RWPE1 (cell line): ENCODE data around the gene ASIC1.

Source experiments
- CTCF ChIA-PET: fragments of 350-600 bp; sonication (Branson Sonifier 250); formaldehyde crosslinking; extraction: SDS; loops from one replicate; lab custom pipeline; 2021; lab: Yijun Ruan, JAX
- POLR2A ChIA-PET: fragments of 400-600 bp; formaldehyde crosslinking; extraction: SDS; loops from one replicate; lab custom pipeline; 2020; ENCODE audit warnings: antibody characterized with exemption; ENCODE audit not compliant: low non-redundant PET; lab: Yijun Ruan, JAX
- DNase-seq: peaks from one replicate; pipeline ENCODE4 v3.0.0; 2012; ENCODE audit warnings: low spot score
- H3K27ac ChIP-seq: fragments of 450-650 bp; 2 replicates; pipeline ENCODE4 v1.5.1; 2017
- TF ChIP-seq, protein P1 (sequence below): fragments of 450-650 bp; conservative IDR thresholded peaks from 2 replicates; pipeline ENCODE4 v1.5.1; 2017; ENCODE audit warnings: low read depth, mild to moderate bottlenecking

Gene ASIC1

DNA sequence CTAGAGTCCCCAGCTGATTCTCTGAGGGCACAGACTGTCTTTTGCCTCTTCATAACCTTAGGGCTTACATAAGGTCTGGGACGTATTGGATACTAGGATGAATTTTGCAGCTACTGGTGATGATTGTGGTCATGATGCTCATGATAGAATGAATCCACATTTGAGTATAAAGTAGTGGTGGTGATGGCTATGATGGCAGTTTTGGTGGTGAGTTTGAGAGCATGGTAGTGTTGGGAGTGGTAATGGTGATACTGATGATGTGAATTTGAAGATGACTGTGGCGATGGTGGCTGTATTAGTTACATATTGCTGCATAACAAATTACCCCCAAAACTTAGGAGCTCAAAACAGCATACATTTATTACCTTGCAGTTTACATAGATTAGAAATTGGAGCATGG, 14.1 kb upstream of the ASIC1 start:
- CTCF ChIA-PET, result interaction anchor here (1.4 kb wide), 1 partner anchor 12 kb away, joined by 5 read pairs; no protein-coding TSS in a partner anchor
- DNase-seq, result no peak
- POLR2A ChIA-PET, result interaction anchor here (0.6 kb wide), 1 partner anchor 79 kb away, joined by 3 read pairs; no protein-coding TSS in a partner anchor
- TF ChIP-seq, protein P1, sequence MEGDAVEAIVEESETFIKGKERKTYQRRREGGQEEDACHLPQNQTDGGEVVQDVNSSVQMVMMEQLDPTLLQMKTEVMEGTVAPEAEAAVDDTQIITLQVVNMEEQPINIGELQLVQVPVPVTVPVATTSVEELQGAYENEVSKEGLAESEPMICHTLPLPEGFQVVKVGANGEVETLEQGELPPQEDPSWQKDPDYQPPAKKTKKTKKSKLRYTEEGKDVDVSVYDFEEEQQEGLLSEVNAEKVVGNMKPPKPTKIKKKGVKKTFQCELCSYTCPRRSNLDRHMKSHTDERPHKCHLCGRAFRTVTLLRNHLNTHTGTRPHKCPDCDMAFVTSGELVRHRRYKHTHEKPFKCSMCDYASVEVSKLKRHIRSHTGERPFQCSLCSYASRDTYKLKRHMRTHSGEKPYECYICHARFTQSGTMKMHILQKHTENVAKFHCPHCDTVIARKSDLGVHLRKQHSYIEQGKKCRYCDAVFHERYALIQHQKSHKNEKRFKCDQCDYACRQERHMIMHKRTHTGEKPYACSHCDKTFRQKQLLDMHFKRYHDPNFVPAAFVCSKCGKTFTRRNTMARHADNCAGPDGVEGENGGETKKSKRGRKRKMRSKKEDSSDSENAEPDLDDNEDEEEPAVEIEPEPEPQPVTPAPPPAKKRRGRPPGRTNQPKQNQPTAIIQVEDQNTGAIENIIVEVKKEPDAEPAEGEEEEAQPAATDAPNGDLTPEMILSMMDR, result no peak
- no peak overlapping the region for H3K27ac ChIP-seq

DNA sequence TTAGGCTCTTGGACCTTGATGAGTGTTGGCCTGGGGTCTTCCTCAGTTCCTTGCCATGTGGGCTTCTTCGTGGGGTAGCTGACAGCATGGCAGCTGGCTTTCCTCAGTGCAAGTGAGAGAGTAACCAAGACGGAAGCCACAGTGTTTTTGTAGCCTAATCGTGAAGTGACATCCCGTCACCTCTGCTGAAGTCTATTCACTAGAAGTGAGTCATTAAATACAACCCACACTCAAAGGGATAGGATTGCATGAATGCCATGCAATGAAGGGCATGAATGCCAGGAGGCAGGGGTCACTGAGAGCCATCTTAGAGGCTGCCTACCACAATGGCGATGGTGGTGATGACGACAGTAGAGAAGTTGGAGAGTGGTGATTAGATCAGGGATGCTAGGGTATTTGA, 13.5 kb upstream of the ASIC1 start:
- TF ChIP-seq, protein P1, result no peak
- POLR2A ChIA-PET, result no interaction called here
- CTCF ChIA-PET, result no interaction called here
- no peak for DNase-seq
- no peak overlapping the region for H3K27ac ChIP-seq

DNA sequence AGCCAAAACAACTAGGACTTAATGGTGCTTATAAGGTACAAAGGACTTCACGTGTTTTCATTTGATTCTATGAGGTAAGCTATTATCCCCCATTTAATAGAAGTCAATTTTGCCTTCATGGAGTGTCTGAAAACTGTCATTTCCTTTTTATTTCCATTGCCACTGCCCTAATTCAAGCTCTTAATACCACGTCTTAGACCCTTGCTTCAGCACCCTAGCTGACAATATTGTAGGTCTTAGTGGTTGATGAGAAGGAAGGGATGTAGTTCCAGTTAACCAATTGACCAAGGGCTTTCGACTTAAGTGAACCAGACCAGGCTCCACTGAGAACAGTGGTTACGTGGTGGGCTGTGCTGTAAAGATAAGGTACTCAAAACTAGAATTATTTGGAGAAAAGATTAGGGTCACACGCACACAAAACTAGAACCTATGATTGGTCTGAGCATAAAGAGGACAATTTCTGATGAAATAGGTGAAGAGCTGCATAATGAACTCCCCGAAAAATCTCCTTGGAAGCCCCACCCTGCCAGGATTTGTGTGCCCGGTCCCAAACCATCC, 9.6 kb upstream of the ASIC1 start:
- no peak for DNase-seq
- H3K27ac ChIP-seq, result no peak overlapping the region
- ChIA-PET POLR2A (no interaction called here), CTCF (interaction anchor here (0.9 kb wide), 1 partner anchor 23 kb away, joined by 3 read pairs; no protein-coding TSS in a partner anchor)
- TF ChIP-seq, protein P1, result no peak

DNA sequence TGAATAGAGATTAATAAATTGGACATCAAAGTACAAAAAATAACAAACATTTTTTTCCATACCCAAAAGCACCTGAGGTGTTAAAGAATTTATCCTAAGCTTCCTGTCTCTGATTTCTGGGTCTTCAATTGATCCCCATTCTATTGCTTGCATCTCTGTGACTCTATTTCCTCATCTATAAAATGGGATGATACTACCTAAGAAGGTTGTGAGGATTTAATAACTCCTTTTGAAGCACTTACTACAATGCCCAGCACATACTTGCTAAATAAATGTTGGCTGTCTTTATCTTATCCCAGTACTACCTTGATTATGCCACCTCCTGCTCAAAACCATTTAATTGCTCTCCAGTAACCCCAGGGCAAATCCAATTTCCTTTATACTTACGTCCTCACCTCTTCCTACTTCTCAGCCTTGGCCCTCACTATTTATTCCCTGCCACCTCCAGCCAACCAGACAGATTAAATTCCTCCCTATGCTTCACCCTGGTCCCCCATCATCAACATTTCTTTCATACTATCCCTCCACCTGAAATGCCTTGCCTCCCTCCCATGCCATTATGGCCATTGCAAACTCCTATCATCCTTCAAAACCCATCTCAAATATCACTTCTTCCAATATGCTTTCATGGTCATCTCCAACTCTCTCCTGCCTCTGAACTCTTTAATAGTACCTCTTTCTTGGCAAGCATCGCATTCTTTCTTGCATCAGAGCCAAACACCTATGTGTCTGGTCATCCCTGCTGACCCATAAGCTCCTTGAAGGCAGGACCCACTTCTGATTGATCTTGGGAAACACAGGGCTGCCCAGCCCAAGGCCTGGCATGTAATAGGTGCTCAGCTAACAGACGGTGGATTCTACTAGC, 7.9 kb upstream of the ASIC1 start:
- DNase-seq, result no peak
- TF ChIP-seq, protein P1, result no peak
- CTCF ChIA-PET, result interaction anchor here (0.6 to 2.4 kb wide), 4 partner anchors 10 to 813 kb away, joined by 3 to 16 read pairs (median 5); no protein-coding TSS in a partner anchor
- H3K27ac ChIP-seq, result no peak overlapping the region
- POLR2A ChIA-PET, result interaction anchor here (0.6 kb wide), 1 partner anchor 27 kb away, joined by 4 read pairs; no protein-coding TSS in a partner anchor

DNA sequence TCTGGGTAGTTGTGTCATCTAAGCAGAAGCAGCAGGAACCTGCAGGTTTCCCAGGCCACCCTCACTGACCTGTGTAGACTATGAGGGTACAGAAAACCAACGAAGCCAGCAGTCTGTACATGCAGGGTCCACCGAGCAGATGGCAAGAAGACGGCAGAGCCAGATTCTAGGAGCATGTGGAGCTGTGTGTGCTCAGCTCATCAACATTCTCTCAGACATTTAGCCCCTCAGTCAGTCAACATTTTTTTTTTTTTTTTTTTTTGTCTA, 7.3 kb upstream of the ASIC1 start:
- no peak for DNase-seq
- peak overlapping the region; percentile 26; the same call in 1 of the 2 replicates for H3K27ac ChIP-seq
- TF ChIP-seq, protein P1, result no peak
- CTCF ChIA-PET, result interaction anchor here (0.6 to 2.4 kb wide), 5 partner anchors 11 to 813 kb away, joined by 3 to 16 read pairs (median 5); no protein-coding TSS in a partner anchor
- POLR2A ChIA-PET, result interaction anchor here (0.6 kb wide), 1 partner anchor 28 kb away, joined by 4 read pairs; no protein-coding TSS in a partner anchor

DNA sequence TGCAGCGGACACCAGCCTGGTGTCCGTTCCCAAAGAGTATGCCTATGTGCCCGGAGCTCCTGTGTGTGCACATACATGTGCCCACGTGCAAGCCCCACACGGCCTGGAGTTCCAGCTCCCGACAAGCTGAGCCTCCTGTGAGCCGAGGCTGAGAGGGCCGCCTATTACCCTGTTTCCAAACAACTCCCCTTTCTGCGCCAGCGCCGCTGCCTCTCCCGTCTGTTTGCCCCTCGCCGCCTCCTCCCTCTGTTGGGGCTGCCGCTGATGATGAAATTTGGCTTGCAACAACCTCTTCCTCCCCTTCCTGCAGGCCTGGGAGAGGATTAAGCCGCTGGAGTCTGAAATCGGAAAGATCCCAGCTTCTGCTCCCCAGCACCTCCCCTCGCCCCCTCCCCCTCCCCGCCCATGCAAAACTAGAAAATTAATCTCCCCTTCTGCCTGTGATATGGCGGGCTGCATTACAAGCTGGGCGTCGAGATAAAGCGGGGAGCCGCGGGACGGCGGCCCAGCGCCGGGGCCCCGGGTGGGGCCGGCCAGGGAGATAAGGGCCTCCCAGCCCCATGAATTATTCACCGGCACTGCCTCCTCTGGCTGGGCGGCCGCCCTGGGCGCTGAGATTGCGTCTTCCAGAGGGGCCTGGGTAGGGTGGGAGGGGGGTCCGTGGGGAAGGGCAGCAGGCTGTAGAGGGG, 6.8 kb upstream of the ASIC1 start:
- DNase-seq, result no peak
- ChIA-PET POLR2A (no interaction called here), CTCF (interaction anchor here (1.0 to 2.4 kb wide), 4 partner anchors 11 to 184 kb away, joined by 3 to 16 read pairs (median 4); no protein-coding TSS in a partner anchor)
- H3K27ac ChIP-seq, result peak overlapping the region; percentile 26
- TF ChIP-seq, protein P1, result no peak
